ENCODE results near the gene GABRB1. TPM values are rescaled to one million over a fixed set of nuclear protein-coding genes. Genes with fewer than 3 reads are reported as not detected.

The GABRB1 gene
- total and polyA plus RNA-seq, 2 donors (not counting 3 experiments of a cell fraction or from before 2014, with no cell fraction given): not detected

DNA sequence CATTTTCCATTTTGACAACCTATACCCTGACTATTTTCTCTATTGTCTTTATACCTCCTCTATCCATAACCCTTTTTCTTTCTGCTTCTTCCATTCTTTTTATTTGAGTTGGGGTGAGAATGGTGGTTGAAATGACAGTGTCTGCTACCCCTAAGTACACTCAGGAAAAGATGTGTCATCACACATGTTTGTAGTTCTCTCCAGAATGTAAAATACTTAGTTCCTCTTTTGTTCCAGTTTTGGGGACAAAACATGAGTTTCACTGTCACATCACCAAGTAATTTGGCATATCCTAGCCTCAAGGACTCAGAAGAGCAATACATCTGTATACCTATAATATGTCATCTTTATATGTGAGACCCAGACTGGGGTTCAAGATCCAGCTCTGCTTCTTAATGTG lies 341.8 kb downstream of the GABRB1 start:
- no peak for TF ChIP-seq POLR2AphosphoS5 (IDR thresholded peaks at IDR 0.05; ENCODE audit: insufficient read depth, low read depth, low read length)
- no peak for TF ChIP-seq EZH2 (IDR thresholded peaks at IDR 0.05; ENCODE audit: borderline replicate concordance, low read depth, low read length, severe bottlenecking)
- TF ChIP-seq FOS (IDR thresholded peaks at IDR 0.05; ENCODE audit: borderline replicate concordance, insufficient read depth, low read length): no peak
- TF ChIP-seq POLR2A (IDR thresholded peaks at IDR 0.05; ENCODE audit: low read depth, low read length): no peak
- TF ChIP-seq MYC (IDR thresholded peaks at IDR 0.05; ENCODE audit: low read depth, low read length): no peak
- no peak for TF ChIP-seq GATA2 (IDR thresholded peaks at IDR 0.05; ENCODE audit: insufficient read depth, insufficient read length, low read depth, low read length)
- no peak for TF ChIP-seq JUN (IDR thresholded peaks at IDR 0.05; ENCODE audit: borderline replicate concordance, insufficient read depth, insufficient read length, low read depth)
- TF ChIP-seq, protein P1, sequence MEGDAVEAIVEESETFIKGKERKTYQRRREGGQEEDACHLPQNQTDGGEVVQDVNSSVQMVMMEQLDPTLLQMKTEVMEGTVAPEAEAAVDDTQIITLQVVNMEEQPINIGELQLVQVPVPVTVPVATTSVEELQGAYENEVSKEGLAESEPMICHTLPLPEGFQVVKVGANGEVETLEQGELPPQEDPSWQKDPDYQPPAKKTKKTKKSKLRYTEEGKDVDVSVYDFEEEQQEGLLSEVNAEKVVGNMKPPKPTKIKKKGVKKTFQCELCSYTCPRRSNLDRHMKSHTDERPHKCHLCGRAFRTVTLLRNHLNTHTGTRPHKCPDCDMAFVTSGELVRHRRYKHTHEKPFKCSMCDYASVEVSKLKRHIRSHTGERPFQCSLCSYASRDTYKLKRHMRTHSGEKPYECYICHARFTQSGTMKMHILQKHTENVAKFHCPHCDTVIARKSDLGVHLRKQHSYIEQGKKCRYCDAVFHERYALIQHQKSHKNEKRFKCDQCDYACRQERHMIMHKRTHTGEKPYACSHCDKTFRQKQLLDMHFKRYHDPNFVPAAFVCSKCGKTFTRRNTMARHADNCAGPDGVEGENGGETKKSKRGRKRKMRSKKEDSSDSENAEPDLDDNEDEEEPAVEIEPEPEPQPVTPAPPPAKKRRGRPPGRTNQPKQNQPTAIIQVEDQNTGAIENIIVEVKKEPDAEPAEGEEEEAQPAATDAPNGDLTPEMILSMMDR (IDR thresholded peaks at IDR 0.05; ENCODE audit: extremely low read depth in 1 of 2, insufficient read depth in 1 of 2, low read depth in 1 of 2, low read length in 2 of 2): no peak
- TF ChIP-seq, protein P2, sequence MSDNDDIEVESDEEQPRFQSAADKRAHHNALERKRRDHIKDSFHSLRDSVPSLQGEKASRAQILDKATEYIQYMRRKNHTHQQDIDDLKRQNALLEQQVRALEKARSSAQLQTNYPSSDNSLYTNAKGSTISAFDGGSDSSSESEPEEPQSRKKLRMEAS (IDR thresholded peaks at IDR 0.05; ENCODE audit: insufficient read depth, insufficient read length): no peak
- dilution Hi-C loops (cut with MboI; ENCODE audit: extremely low pct_ligation_motif_present, low sequenced_read_pairs): no loop called here
- Histone ChIP-seq H3K36me3 (ENCODE audit: control insufficient read depth in 2 of 2, extremely low read depth in 1 of 2, insufficient read depth in 2 of 2, low read length in 2 of 2) (no peaks in the 10 kb centered on the region), H3K79me2 (ENCODE audit: control insufficient read depth, insufficient read depth, low read length) (no peaks in the 10 kb centered on the region), H2AFZ (ENCODE audit: low read depth, low read length) (no peak overlapping the region), H3K4me3 (replicated peaks in 1 of 3; ENCODE audit: insufficient read depth in 1 of 3, low read depth in 1 of 3, low read length in 3 of 3) (no peak overlapping the region), H3K4me1 (ENCODE audit: control insufficient read depth, extremely low read depth, insufficient read depth, low read length) (no peaks in the 10 kb centered on the region), H3K27ac (ENCODE audit: insufficient read depth, low read depth, low read length) (no peak overlapping the region), H3K4me2 (ENCODE audit: insufficient read depth, low read length) (no peak overlapping the region), H3K9ac (replicated peaks; ENCODE audit: extremely low read depth, insufficient read depth, low read length) (no peak overlapping the region), H4K20me1 (replicated peaks; ENCODE audit: control insufficient read depth, extremely low read depth, insufficient read depth, low read length) (no peaks in the 10 kb centered on the region), H3K9me3 (replicated peaks; ENCODE audit: control insufficient read depth, insufficient read depth, low read length) (no peaks in the 10 kb centered on the region), H3K9me1 (replicated peaks; ENCODE audit: control insufficient read depth, extremely low read depth, insufficient read depth, low read length) (no peaks in the 10 kb centered on the region), H3K27me3 (ENCODE audit: control insufficient read depth in 2 of 2, insufficient read depth in 2 of 2, low read length in 2 of 2) (no peaks in the 10 kb centered on the region)
- intact Hi-C loops (cut with micrococcal nuclease): no loop called here
- no TSS peak for BruUV-seq (replicated peaks)
- DNase-seq (ENCODE audit: low read depth, low spot score) (no peak), FAIRE-seq (no peak)
- CTCF ChIA-PET: no interaction called here
- POLR2A ChIA-PET: no interaction called here

Measured in endothelial cell of umbilical vein (primary cell).